ENCODE data around the gene PRR35. TPM values are rescaled to one million over a fixed set of nuclear protein-coding genes. Genes with fewer than 3 reads are reported as not detected.

The PRR35 gene
- total RNA-seq, 1 experiment from 2014 or later: not detected

DNA sequence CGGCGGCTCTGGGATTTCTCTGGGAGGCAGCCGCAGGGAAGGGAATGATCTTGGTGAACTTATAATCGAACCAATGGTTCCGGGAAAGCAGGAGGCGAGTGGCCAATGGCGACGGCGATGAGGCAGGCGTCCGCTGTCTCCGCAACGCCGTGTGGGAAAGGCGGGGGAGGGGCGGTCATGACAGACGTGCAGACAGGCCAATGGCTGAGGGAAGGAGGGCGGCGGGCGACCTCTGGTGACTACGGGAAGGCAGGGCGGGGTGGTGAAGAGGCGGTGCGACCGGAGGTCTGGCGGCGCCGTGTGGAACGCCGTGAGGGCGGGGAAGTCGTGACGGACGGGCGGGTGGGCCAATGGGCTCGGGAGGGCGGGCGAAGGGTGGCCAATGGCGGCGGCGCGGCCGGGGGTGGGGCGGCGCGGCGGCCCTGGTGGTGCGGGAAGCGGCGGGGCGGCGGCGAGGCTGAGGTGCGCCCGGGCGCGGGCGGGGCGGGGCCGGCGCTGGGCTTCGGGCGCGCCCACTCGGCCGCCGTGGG, 29.5 kb downstream of the PRR35 start, which contains the start of gene RAB40C:
TSS of gene RAB40C (plus strand) at position 409 of the 530 bp plus-strand sequence. CDS start 226 bp downstream, outside the sequence.
- TF ChIP-seq EZH2 (IDR thresholded peaks at IDR 0.05; ENCODE audit: low read length, unreplicated experiment) (no peak), EZH2phosphoT487 (IDR thresholded peaks at IDR 0.05; ENCODE audit: borderline replicate concordance, low read length) (no peak)
- TF ChIP-seq, protein P1, sequence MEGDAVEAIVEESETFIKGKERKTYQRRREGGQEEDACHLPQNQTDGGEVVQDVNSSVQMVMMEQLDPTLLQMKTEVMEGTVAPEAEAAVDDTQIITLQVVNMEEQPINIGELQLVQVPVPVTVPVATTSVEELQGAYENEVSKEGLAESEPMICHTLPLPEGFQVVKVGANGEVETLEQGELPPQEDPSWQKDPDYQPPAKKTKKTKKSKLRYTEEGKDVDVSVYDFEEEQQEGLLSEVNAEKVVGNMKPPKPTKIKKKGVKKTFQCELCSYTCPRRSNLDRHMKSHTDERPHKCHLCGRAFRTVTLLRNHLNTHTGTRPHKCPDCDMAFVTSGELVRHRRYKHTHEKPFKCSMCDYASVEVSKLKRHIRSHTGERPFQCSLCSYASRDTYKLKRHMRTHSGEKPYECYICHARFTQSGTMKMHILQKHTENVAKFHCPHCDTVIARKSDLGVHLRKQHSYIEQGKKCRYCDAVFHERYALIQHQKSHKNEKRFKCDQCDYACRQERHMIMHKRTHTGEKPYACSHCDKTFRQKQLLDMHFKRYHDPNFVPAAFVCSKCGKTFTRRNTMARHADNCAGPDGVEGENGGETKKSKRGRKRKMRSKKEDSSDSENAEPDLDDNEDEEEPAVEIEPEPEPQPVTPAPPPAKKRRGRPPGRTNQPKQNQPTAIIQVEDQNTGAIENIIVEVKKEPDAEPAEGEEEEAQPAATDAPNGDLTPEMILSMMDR (conservative IDR thresholded peaks at IDR 0.05; ENCODE audit: low read depth, low read length): no peak
- DNase-seq (peak; percentile 92), ATAC-seq (peak; percentile 79)
- Histone ChIP-seq H3K4me1 (ENCODE audit: insufficient read depth, low read length) (peaks cover 28% of the 10 kb centered on the region), H3K9me3 (ENCODE audit: low read length) (no peaks in the 10 kb centered on the region), H4K20me1 (ENCODE audit: low read length) (peaks cover 12% of the 10 kb centered on the region; the same call in 1 of the 2 replicates), H3K9me2 (replicated peaks; ENCODE audit: low read length) (no peaks in the 10 kb centered on the region), H3K27me3 (ENCODE audit: low read length) (no peaks in the 10 kb centered on the region), H3K9ac (ENCODE audit: low read length) (peak within 1 kb of the TSS; percentile 92), H3F3A (ENCODE audit: low read length, unreplicated experiment) (no peaks in the 10 kb centered on the region), H3K27ac (ENCODE audit: low read length) (peak within 1 kb of the TSS; percentile 77), H3K4me3 (ENCODE audit: low read length) (peak within 1 kb of the TSS; percentile 91), H3K79me2 (ENCODE audit: low read length) (peaks cover 58% of the 10 kb centered on the region), H2AFZ (ENCODE audit: low read length) (peak within 1 kb of the TSS; percentile 89), H3K4me2 (ENCODE audit: low read length) (peak within 1 kb of the TSS; percentile 97), H3K36me3 (ENCODE audit: low read depth, low read length) (no peaks in the 10 kb centered on the region)
- ChIA-PET POLR2A (ENCODE audit: unreplicated experiment) (no interaction called here), CTCF (interaction anchor here (0.6 to 1.2 kb wide), 2 partner anchors 47 to 71 kb away, joined by 3 read pairs; partner anchors contain the start of gene METTL26)
- no TSS peak for BruUV-seq (replicated peaks)
- intact Hi-C loops (cut with micrococcal nuclease): loop anchor here (5.0 to 10.0 kb wide), 2 partner anchors 48 to 65 kb away; partner anchors contain the start of genes CAPN15 and METTL26

DNA sequence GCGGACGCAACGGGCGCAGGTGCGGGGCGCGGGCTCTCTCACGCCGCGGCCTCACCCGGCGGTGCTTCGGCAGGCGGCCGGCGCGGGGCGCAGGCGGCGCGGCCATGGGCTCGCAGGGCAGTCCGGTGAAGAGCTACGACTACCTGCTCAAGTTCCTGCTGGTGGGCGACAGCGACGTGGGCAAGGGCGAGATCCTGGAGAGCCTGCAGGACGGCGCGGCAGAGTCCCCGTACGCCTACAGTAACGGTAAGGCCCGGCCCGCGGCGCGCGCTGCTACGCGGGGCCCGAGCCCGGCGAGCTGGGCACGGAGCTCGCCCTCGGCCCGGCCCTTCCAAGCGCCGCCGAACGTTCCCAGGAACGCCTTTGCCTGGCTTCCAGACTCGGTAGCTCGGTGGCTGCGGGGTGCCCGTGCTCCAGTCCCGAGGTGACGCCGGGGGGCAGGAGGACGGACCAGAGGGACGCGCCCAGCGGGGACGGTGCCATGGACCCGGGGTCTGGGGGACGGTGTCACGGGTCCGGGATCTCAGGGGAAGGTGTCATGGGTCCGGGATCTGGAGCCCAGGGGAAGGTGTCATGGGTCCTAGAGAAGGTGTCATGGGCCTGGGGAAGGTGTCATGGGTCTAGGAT, 30.1 kb downstream of the PRR35 start:
- no TSS peak for BruUV-seq (replicated peaks)
- intact Hi-C loops (cut with micrococcal nuclease): no loop called here
- Histone ChIP-seq H3K9ac (ENCODE audit: low read length) (peak overlapping the region; percentile 69), H3K27me3 (ENCODE audit: low read length) (no peaks in the 10 kb centered on the region), H3K36me3 (ENCODE audit: low read depth, low read length) (no peaks in the 10 kb centered on the region), H2AFZ (ENCODE audit: low read length) (peak overlapping the region; percentile 57; the same call in 1 of the 2 replicates), H3F3A (ENCODE audit: low read length, unreplicated experiment) (no peaks in the 10 kb centered on the region), H3K79me2 (ENCODE audit: low read length) (peaks cover 63% of the 10 kb centered on the region), H4K20me1 (ENCODE audit: low read length) (peaks cover 12% of the 10 kb centered on the region; the same call in 1 of the 2 replicates), H3K4me2 (ENCODE audit: low read length) (peak overlapping the region; percentile 97), H3K4me3 (ENCODE audit: low read length) (peak overlapping the region; percentile 91), H3K9me3 (ENCODE audit: low read length) (no peaks in the 10 kb centered on the region), H3K27ac (ENCODE audit: low read length) (no peak overlapping the region), H3K9me2 (replicated peaks; ENCODE audit: low read length) (no peaks in the 10 kb centered on the region), H3K4me1 (ENCODE audit: insufficient read depth, low read length) (peaks cover 28% of the 10 kb centered on the region)
- ChIA-PET CTCF (interaction anchor here (0.6 to 1.2 kb wide), 2 partner anchors 46 to 71 kb away, joined by 3 read pairs; partner anchors contain the start of gene METTL26), POLR2A (ENCODE audit: unreplicated experiment) (no interaction called here)
- TF ChIP-seq EZH2 (IDR thresholded peaks at IDR 0.05; ENCODE audit: low read length, unreplicated experiment) (no peak), EZH2phosphoT487 (IDR thresholded peaks at IDR 0.05; ENCODE audit: borderline replicate concordance, low read length) (no peak)
- TF ChIP-seq, protein P1 (conservative IDR thresholded peaks at IDR 0.05; ENCODE audit: low read depth, low read length): no peak
- DNase-seq (peak; percentile 23), ATAC-seq (peak; percentile 1; the same call in 1 of the 2 replicates)
